ENCODE data around the gene ATXN3L.

Gene ATXN3L

GRCh38 chrX:13319953-13320352, at the start of gene ATXN3L:
Gene ATXN3L, minus strand, starts transcription at chrX:13320053. Its CDS starts 119 bp downstream, at chrX:13319934.
- DNase-seq, result no peak

- no peak for DNase-seq
Observed at GRCh38 chrX:13369256-13370030, 49.6 kb upstream of the ATXN3L start.

- no peak for DNase-seq
Observed at GRCh38 chrX:13367950-13368349, 48.1 kb upstream of the ATXN3L start.

GRCh38 chrX:13366698-13367097, 46.8 kb upstream of the ATXN3L start:
- DNase-seq, result no peak

GRCh38 chrX:13365161-13365560, 45.3 kb upstream of the ATXN3L start:
- DNase-seq, result no peak

GRCh38 chrX:13364230-13364857, 44.5 kb upstream of the ATXN3L start:
- no peak for DNase-seq

- DNase-seq, result no peak
Observed at GRCh38 chrX:13360146-13360545, 40.3 kb upstream of the ATXN3L start.

- DNase-seq, result no peak
Observed at GRCh38 chrX:13357925-13358324, 38.1 kb upstream of the ATXN3L start.

- no peak for DNase-seq
Observed at GRCh38 chrX:13346646-13347045, 26.8 kb upstream of the ATXN3L start.

- no peak for DNase-seq
Observed at GRCh38 chrX:13345438-13345837, 25.6 kb upstream of the ATXN3L start.

GRCh38 chrX:13345037-13345436, 25.2 kb upstream of the ATXN3L start:
- no peak for DNase-seq

GRCh38 chrX:13341491-13342101, 21.7 kb upstream of the ATXN3L start:
- no peak for DNase-seq

- DNase-seq, result no peak
Observed at GRCh38 chrX:13340182-13340791, 20.4 kb upstream of the ATXN3L start.

GRCh38 chrX:13339607-13340006, 19.8 kb upstream of the ATXN3L start:
- DNase-seq, result no peak

GRCh38 chrX:13338996-13339515, 19.2 kb upstream of the ATXN3L start:
- no peak for DNase-seq

- no peak for DNase-seq
Observed at GRCh38 chrX:13334491-13334890, 14.6 kb upstream of the ATXN3L start.

GRCh38 chrX:13330446-13330845, 10.6 kb upstream of the ATXN3L start:
- no peak for DNase-seq

GRCh38 chrX:13327666-13328065, 7.8 kb upstream of the ATXN3L start:
- no peak for DNase-seq

GRCh38 chrX:13323241-13323640, 3.4 kb upstream of the ATXN3L start:
- DNase-seq, result no peak

GRCh38 chrX:13317366-13317765, 2.5 kb downstream of the ATXN3L start:
- no peak for DNase-seq

GRCh38 chrX:13311560-13311959, 8.3 kb downstream of the ATXN3L start:
- no peak for DNase-seq

GRCh38 chrX:13309631-13310030, 10.2 kb downstream of the ATXN3L start:
- no peak for DNase-seq

GRCh38 chrX:13307041-13307440, 12.8 kb downstream of the ATXN3L start:
- DNase-seq, result no peak

GRCh38 chrX:13305108-13305507, 14.7 kb downstream of the ATXN3L start:
- DNase-seq, result no peak
